T-helper 2 cell treated with Interferon-gamma antibody and Interleukin-4, amounts not matched to agents 100 ng/mL and 5 ng/mL, for 36 hours (primary cell): ENCODE measurements around the gene GBA3. TPM values are rescaled to one million over a fixed set of nuclear protein-coding genes. Genes with fewer than 3 reads are reported as not detected.

Experiments
- intact Hi-C: fragments of 100-400 bp; cut with micrococcal nuclease; formaldehyde crosslinking; loops from one replicate; pipeline ENCODE4 v1.15.1; 2023
- total RNA-seq: library from RNA; stranded (reverse); gene quantifications from 2 replicates; pipeline ENCODE4 v1.2.3, GENCODE V29; 2022

GBA3 gene
- total RNA-seq = not detected in 2 replicates

GRCh38 chr4:22692736-22693135, at the start of gene GBA3:
GBA3 (plus strand) TSS chr4:22692937.
- intact Hi-C loops = loop anchor here (5.0 kb wide), 1 partner anchor 455 kb away; no protein-coding TSS in a partner anchor

- intact Hi-C loops = no loop called here
Observed at GRCh38 chr4:22643952-22644351, 48.8 kb upstream of the GBA3 start.

- intact Hi-C loops = no loop called here
Observed at GRCh38 chr4:22645481-22646182, 47.1 kb upstream of the GBA3 start.

- intact Hi-C loops = no loop called here
Observed at GRCh38 chr4:22648996-22649395, 43.7 kb upstream of the GBA3 start.

- intact Hi-C loops = no loop called here
Observed at GRCh38 chr4:22650771-22651170, 42.0 kb upstream of the GBA3 start.

GRCh38 chr4:22653752-22654151, 39.0 kb upstream of the GBA3 start:
- intact Hi-C loops = no loop called here

- intact Hi-C loops = no loop called here
Observed at GRCh38 chr4:22661443-22661842, 31.3 kb upstream of the GBA3 start.

- intact Hi-C loops = no loop called here
Observed at GRCh38 chr4:22667332-22667940, 25.3 kb upstream of the GBA3 start.

GRCh38 chr4:22668301-22668700, 24.4 kb upstream of the GBA3 start:
- intact Hi-C loops = loop anchor here (2.0 kb wide), 1 partner anchor 62 kb away; no protein-coding TSS in a partner anchor

- intact Hi-C loops = loop anchor here (2.0 kb wide), 1 partner anchor 62 kb away; no protein-coding TSS in a partner anchor
Observed at GRCh38 chr4:22668702-22669101, 24.0 kb upstream of the GBA3 start.

GRCh38 chr4:22670956-22671355, 21.8 kb upstream of the GBA3 start:
- intact Hi-C loops = loop anchor here (5.0 kb wide), 1 partner anchor 154 kb away; the partner anchor contains the start of gene ADGRA3

- intact Hi-C loops = loop anchor here (5.0 kb wide), 1 partner anchor 155 kb away; the partner anchor contains the start of gene ADGRA3
Observed at GRCh38 chr4:22672519-22672918, 20.2 kb upstream of the GBA3 start.

- intact Hi-C loops = loop anchor here (5.0 kb wide), 1 partner anchor 156 kb away; the partner anchor contains the start of gene ADGRA3
Observed at GRCh38 chr4:22672944-22673343, 19.8 kb upstream of the GBA3 start.

- intact Hi-C loops = loop anchor here (5.0 kb wide), 1 partner anchor 157 kb away; the partner anchor contains the start of gene ADGRA3
Observed at GRCh38 chr4:22674700-22675099, 18.0 kb upstream of the GBA3 start.

GRCh38 chr4:22676063-22676462, 16.7 kb upstream of the GBA3 start:
- intact Hi-C loops = no loop called here

GRCh38 chr4:22677780-22678179, 15.0 kb upstream of the GBA3 start:
- intact Hi-C loops = no loop called here

- intact Hi-C loops = no loop called here
Observed at GRCh38 chr4:22678940-22679854, 13.5 kb upstream of the GBA3 start.

- intact Hi-C loops = no loop called here
Observed at GRCh38 chr4:22680065-22680642, 12.6 kb upstream of the GBA3 start.

- intact Hi-C loops = no loop called here
Observed at GRCh38 chr4:22683726-22684125, 9.0 kb upstream of the GBA3 start.

- intact Hi-C loops = no loop called here
Observed at GRCh38 chr4:22686141-22686540, 6.6 kb upstream of the GBA3 start.

- intact Hi-C loops = no loop called here
Observed at GRCh38 chr4:22688236-22688635, 4.5 kb upstream of the GBA3 start.
